ENCODE measurements around the gene IL11.
A peak's percentile ranks its signal among the peaks of the same experiment; 100 is the strongest.
"Not testable (repeated sequence)": the region's sequence is repeated elsewhere in the genome, so short reads cannot be mapped to it uniquely, and the experiment has no call there.

Gene IL11

DNA sequence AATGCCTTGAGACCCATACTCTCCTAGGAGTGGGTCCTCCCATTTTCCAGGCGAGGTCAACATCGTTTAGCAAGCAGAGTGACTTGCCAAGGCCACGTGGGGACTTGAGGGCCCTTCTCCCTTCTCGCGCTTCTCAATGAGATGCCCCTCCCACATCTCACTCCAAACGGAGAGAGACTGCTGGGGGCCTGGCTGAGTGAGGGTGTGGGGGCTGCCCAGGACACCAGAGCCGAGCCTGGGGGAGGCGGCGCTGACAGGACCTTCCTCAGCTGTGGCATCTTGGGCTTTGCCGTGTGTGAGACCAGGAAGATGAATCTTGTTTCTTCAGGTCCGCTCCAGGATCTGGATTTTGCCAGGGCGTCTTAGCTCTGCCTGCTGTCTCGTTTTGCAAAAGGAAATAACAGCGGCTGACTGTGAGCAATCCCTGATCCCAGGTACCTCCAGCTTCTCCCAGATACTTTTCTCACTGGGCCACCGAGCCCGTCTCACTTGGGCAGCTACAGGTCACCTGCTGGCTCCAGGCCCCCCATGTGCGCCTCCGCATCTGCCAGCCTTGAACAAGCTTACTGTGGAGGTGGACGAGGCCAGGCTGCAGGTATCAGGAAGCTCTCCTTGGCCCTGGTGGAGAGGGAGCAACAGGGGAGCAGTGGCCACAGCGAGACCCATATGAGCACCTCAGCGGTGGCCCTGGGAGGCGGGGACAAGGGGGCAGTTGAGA lies 21.8 kb downstream of the IL11 start:
- no peak for DNase-seq

DNA sequence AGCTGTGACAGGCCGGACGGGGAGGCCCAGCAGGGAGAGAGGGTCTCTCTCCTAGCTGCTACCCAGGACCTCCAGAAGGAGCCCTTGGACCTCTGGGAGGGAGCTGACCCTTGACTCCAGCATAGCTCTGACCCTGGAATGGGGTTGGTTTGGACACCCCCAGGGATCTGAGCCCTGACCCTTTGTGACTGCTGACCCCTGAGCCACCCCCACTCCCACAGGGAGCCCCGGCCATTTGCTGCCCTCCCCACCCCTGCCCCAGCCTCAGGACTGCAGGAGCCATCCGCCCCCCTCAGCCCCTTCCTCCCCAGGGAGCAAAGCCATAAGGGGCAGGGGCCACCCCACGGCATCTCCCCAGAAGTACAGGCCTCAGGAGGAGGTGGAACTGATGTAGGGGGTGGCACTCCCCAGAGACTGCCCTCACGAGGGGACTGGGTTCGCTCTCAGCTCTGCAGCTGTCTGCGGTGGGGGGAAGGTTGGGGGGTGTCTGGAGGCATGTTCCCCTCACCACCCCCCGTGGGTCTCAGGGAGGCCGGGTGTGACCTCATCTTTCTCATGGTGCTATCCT lies 22.7 kb downstream of the IL11 start:
- DNase-seq = no peak

DNA sequence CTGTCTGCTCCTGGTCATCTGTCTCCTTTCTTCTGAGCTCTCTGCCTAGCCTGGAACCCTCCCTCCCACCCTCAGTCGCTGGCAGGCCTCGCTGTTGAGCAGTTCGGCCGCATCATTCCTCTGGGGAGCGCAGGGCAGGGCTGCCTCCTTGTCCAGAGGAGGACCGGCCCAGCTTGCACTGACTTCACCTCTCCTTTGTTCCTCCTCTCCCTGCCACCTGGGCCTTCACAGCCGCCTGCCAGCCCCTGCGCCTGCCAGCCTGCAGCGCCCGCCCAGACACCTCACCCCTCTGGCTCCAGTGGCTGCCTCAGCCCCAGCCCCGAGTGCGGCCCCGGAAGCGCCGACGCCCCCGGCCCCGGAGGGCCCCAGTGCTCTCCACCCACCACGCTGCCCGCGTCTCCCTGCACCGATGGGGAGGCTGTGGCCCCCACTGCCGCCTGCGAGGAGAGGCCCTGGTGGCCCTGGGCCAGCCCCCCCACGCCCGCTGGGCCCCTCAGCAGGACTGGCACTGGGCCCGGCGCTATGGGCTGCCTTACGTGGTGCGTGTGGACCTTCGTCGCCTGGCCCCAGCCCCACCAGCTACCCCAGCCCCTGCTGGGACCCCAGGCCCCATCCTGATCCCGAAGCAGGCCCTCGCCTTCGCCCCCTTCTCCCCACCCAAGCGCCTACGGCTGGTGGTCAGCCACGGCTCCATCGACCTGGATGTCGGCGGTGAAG lies 23.4 kb downstream of the IL11 start:
- no peak for DNase-seq

DNA sequence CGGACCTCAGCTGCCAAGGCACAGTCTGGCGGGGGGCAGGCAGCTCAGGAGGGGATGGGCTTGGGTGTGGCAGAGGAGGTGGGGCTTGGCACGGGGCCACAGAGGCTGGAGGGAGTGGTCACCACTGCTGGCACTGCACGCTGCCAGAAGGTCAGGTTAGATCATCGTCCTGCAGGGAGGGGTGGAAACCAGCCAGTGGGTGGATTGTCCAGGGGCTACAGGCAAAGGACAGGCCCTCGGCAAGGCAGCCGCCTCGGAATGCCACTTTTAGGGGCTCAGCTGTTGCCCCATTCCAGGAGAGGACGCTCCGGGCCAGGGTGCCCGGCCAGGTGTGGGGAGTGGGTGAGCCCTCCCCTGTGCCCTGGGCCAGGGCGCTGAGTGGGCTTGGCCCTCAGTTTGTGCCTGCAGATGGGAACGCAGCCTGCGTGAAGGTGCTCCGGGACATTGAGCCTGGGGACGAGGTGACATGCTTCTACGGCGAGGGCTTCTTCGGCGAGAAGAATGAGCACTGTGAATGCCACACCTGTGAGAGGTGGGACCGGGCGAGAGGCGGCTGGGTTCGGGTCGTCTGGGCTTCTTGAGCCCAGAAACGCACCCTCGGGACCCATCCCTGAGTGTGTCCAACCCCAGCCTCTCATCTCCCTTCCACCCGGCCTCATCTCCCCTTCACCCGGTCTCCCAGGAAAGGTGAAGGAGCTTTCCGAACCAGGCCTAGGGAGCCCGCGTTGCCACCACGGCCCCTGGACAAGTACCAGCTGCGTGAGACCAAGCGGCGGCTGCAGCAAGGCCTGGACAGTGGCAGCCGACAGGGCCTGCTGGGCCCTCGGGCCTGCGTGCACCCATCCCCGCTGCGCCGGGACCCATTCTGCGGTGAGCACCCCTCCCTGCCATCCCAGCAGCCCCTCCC lies 24.2 kb downstream of the IL11 start:
- DNase-seq = no peak

DNA sequence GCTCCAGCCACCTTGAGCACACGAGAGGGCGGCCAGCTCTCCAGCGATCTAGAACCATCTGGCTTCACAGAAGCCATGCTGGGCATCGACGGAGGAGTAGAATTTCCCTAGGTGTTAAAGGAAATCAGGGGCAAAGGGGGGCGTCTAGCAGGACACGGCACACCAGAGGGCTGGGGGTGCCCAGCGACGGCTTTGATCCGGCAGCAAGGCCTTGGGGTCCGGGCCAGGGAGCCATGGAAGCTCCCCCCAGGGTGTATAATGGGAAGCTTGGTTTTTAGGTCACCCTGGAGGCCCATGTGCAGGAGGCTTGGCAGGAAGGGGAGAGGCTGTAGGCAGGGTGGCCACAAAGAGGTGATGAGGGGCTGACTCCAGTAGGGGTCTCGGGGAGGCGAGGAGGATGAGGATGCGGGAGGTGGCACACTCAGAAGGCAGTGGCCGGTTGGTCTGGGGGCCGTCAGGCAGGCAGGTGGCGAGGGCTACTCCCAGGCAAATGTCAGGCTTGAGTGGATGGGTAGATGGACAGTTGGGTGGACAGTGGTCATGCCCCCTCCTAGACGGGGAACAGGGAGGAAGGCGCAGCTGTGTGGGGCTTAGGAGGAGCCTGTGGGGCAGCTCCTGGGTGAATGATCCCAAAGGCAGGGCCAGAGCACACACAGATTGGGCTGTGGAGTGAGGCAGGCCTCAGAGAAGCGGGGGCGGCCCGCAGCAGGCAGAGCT lies 25.0 kb downstream of the IL11 start:
- no peak for DNase-seq

DNA sequence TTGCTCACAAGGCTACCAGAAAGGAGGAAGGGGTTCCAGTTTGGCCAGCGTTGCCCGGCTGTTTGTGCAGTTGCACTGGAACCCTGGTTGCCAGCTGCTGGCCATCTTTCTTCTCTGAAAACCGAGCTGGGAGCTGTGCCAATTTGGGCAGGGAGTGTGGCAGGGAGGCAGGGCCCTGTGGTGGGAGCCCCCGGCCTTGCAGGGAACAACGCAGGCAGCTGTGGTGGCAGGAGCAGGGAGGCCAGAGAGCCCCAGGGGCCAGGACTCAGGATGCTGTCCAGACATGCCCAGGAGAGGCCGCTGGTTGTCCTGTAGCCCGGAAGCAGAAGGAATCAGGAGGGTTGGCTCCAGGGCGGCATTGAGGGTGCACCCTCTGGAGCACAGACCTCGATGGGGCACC lies 25.8 kb downstream of the IL11 start:
- peak; percentile 37 for DNase-seq

DNA sequence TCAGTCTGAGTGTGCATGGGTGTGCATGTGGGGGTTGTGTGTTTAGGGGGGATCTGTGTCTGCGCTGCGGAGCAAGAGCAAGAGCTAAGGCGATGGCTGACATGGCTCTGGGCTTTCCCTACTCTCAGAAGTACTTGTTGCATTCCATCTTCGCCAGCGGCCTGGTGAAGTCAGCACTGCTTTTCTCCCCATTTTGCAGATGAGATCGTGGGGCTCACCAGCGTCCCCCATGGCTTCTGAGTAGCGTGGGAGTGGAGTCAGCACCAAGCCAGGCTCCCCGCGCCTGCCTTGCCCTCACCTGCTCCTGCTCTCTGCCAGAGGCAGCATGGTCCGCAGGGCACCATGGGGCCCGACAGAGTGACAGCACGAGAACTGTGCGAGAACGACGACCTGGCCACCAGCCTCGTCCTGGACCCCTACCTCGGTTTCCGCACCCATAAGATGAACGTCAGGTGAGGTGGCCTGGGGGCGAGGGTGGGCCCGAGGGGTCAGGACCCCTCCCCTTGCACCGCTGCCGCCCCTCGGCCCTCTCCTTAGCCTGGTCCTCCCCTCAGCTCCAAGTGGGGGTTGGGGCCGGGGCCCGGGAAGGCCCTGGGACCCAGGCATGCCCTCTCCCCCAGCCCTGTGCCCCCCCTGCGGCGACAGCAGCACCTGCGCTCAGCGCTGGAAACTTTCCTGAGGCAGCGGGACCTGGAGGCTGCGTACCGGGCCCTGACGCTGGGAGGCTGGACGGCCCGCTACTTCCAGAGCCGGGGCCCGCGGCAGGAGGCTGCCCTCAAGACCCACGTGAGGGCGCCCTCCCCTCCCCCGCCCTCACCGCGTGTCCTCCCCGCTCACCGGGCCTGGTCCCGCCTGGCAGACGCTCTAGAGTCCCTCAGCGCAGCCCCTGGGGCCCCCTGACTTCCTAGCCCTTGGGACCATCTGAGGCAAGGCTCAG lies 28.4 kb downstream of the IL11 start:
- DNase-seq = no peak

DNA sequence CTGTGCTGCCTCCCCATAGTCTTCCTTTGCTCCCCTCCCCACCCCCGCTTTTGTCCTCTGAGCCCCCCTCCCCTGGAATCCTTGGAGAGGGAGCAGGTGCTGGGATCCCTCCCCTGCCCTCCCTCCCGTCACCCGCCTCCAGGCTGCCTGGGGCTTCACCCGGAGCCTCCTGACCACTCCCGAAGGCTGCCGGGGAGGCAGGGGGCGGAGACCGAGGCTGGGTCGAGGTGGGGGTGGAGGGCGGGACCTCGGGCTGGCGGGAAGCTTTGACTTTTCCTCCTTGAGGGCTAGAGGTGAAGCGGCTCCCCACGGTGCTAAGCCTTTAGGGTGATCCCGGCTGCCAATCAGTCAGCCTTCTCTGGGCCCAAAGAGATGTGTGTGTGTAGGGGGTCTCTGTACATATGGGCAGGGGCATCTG lies 29.1 kb downstream of the IL11 start:
- DNase-seq = peak; percentile 29

DNA sequence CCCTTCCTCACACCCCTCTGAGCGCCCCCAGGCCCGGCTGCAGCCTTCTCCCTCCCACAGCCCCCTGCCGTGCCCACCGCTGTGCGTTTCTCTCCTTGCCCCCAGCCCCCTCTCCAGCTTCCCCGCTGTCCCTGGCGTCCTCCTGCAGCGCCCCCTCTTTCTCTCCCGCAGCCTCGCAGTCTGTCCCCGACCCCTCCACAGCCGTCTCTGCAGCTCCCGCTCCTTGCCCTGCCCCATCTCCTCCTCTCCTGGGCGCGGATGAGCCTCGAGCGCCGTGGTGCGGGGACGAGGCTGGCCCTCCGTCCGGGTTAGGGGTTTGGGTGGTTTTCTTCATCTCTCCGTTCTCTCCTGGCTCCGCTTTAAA lies 29.5 kb downstream of the IL11 start:
- DNase-seq = no peak

DNA sequence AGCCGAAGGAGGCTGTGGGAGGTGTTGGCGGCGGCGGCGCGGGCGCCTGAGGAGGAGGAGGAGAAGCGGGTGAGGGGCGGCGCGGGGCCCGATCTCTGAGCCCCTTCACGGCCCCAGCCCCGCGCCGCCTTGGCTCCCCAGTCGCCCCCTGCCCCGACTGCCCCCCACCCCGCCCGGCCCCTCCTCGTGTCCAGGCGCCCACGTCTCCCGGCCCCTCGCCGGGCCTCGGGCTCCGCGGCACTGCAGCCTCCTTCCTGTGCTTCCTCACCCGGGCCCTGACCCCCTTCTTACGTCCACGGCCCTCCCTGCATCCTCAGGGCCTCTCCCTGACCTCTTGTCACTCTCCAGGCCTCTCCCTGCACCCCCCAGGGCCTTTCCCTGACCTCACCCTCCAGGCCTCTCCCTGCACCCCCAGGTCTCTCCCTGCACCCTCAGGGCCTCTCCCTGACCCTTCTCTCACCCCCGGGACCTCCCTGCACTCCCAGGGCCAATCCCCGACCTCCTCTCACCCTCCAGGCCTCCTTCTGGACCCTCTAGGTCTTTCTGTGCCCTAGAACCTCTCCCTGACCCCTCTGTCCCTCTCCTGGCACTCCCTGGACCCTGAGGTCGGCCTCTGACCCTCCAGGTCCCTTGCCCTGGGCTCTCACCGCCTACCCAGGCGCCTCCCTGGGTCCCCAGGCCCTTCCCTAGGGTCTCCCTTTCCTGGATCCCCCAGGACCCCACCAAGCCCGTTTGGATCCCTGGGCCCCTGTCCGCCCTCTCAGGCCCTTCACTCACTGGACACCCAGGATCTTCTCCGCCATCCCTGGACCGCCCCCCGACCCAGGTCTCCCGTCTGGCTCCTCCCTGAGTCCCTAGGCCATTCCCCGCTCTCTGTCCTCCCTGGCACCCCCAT lies 30.1 kb downstream of the IL11 start:
- DNase-seq = no peak

DNA sequence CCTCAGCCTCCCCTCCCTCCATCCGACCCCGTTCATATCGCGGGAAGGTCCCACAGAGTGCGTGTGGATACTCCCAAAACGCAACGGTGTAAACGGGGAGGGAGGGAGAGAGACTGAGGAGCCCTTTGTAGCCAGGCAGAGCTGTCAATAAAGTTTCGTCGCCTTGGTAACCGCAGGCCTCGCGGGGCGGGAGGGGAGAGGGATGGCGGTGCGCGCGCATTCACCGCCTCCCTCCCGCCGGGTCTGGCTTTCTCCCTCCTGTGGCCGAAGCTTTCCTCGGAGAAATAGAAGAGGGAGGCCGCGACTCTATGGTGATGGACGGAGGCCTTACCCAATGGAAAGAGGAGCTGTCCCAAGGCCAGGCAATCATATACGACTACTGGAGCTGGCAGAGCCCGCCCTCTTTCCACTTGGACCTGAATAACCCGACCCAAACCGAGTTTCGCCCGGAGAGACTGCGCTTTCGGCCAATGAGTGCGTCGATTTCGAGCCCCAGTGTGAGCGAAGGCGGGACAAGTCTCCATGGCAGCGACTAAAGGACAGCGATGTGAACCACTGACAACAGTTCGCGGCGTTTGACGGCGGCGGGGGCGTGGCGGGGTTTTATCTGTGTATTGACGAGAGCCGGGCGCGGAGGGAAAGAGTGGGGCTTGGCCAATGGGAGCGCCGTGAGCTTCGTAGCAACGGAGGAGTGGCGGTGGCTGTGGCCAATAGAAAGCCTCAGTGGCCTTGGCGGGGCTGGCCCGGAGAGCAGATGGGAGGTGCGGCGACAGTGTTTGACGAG lies 31.0 kb downstream of the IL11 start, which contains the start of gene KMT5C:
Gene KMT5C, plus strand, starts transcription at position 772 of the 784 bp plus-strand sequence. CDS start 2,061 bp downstream, outside the sequence.
- peak; percentile 100 for DNase-seq

DNA sequence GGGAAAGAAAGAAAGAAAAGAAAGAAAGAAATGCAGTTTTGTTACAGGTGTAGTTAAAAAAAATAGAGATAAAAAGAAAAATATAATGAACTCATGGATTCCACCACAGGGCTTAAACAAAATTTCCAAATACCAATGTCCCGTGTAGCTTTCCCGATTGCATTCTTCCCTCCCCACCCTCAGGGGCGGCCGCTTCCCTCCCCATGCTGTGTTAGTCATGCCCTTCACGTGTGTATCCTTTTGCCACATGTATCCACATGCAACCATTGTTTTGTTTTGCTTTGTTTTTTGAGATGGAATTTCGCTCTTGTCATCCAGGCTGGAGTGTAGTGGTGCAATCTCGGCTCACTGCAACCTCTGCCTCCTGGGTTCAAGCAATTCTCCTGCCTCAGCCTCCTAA lies 34.2 kb downstream of the IL11 start:
- DNase-seq = no peak

DNA sequence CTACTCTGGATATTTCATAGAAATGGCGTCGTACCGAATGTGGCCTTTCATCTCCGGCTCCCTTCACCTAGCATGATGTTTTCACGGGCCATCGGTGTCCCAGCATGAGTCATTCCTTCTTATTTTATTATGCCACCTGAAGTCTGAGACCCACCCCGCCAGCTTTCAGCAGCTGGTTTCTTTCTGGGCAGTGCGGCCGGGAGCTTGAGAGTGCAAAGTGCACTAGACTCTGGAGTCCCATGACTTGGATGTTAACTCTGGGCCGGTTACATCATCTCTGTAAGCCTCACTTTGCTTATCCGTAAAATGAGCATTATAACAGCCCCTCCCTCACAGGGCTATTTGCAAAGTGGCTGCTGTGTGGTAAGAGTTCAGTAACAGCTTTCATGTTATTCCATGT lies 36.4 kb downstream of the IL11 start:
- no peak for DNase-seq

DNA sequence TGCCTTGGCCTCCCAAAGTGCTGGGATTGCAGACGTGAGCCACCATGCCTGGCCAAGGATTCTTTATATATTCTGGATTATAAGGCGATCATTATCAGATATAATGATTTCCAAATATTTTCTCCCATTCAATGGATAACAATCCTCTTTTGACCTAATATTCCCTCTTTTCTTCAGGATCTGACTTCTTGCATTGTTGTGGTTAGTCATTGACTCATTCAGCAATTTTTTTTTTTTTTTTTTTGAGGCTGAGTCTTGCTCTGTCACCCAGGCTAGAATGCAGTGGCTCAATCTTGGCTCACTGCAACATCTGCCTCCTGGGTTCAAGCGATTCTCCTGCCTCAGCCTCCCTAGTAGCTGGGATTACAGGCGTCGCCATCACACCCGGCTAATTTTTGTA lies 40.5 kb downstream of the IL11 start:
- not testable (repeated sequence) for DNase-seq

DNA sequence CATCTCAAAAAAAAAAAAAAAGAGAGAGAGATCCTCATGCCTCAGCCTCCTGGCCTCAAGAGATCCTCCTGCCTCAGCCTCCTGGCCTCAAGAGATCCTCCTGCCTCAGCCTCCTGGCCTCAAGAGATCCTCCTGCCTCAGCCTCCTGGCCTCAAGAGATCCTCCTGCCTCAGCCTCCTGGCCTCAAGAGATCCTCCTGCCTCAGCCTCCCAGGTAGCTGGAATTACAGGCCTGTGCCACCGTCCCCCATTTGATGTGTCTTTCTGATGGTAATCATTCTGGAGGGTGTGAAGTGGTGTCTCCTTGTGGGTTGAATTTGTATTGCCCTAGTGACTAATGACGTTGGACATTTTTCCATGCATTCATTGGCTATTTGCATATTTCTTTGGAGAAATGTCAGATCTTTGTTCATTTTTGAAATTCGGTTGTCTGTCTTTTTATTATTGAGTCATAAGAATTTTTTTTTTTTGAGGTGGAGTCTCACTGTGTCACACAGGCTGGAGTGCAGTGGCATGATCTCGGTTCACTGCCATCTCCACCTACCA lies 41.4 kb downstream of the IL11 start:
- not testable (repeated sequence) for DNase-seq

DNA sequence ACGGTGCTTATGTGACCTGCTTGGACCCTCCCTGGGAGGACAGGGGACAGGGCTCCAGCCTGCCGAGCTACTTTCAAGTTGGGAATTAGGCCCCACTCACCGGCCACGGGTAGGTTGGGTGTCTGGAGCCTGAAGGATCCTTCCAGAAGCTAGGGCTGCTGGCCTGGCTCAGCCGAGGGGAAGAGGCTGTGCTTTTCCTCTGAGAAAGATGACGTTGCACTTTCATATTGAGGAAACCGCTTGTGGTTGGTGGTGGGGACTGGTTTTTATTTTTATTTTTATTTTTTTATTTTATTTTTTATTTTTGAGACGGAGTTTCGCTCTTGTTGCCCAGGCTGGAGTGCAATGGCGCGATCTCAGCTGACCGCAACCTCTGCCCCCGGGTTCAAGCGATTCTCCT lies 45.1 kb downstream of the IL11 start, which contains the start of gene TMEM150B:
Gene TMEM150B, minus strand, starts transcription at position 170 of the 400 bp plus-strand sequence. CDS start 4,305 bp downstream, outside the sequence.
- no peak for DNase-seq

DNA sequence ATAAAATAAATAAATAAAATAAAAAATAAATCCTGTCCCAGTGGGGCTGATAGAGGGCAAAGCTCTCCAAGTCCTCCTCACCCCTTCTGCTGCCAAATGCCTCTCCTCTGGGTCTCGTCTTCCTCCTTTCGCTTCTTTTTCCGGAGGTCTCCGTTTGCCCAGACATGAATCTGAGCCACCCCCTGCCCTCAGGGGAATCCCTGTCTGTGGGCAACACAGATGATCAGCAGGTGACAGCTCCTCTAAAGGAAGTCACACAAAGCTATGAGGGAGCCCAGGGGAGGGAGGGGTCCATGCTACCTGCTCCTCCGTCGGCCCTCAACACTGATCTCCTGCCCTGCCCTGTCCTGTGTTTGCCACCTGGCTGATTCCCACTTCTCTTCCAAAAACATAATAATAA lies 45.6 kb downstream of the IL11 start:
- DNase-seq = no peak

DNA sequence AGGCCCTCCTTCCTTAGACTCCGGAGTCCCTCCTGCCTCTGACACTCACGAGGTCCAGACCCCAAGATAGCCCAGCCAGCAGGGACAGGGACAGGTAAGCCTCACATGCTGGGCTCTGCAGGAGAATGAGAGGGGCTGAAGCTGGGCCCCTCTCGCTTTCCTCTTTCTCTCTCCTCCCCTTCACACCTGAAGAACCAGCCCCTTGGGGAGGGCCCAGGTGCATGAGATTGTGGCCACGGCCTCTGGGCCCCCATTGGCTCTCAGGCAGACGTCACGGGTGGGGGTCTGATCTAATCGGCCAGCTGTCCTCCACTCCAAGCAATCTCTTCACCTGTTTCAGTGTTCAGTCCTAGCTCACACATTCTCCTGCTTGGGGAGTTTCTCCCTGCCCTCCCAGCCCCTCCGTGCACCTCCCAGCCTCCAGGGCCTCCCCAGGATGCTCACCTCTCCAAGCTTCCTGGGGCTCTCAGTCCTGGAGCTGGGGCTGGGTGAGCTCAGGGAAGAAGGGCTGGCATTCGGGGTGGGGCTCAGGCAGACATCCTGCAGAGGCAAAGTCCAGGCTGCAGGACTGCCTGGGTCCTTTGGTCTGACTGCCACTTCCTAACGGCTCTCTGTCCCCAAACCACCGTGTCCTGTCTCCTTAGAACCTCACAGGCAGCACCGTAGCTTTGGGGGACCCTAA lies 47.9 kb downstream of the IL11 start:
- DNase-seq = no peak
